Body of pancreas (tissue), 4 donors: ENCODE results near the gene GPR142.

ENCODE experiments used
- POLR2A ChIP-seq, 3 donors: fragments of 450-650 bp; IDR thresholded peaks; one replicate each; pipeline ENCODE4 v1.6.1; 2016; ENCODE audit warnings: antibody characterized with exemption in 3 of 3, mild to moderate bottlenecking in 2 of 3
- TF ChIP-seq, protein P1 (sequence below), 7 experiments: fragments of 450-650 bp in 4 of 7; fragments of 200-600 bp in 3 of 7; sonication (generic) in 3 of 7; IDR thresholded peaks; one replicate each; pipeline ENCODE4 v1.5.1; 2016 to 2019; ENCODE audit warnings: antibody characterized with exemption in 7 of 7

GRCh38 chr17:74342224-74342623 is 25.1 kb upstream of the GPR142 start:
- TF ChIP-seq POLR2A (IDR thresholded peaks at IDR 0.05) = no peak
- TF ChIP-seq, protein P1, sequence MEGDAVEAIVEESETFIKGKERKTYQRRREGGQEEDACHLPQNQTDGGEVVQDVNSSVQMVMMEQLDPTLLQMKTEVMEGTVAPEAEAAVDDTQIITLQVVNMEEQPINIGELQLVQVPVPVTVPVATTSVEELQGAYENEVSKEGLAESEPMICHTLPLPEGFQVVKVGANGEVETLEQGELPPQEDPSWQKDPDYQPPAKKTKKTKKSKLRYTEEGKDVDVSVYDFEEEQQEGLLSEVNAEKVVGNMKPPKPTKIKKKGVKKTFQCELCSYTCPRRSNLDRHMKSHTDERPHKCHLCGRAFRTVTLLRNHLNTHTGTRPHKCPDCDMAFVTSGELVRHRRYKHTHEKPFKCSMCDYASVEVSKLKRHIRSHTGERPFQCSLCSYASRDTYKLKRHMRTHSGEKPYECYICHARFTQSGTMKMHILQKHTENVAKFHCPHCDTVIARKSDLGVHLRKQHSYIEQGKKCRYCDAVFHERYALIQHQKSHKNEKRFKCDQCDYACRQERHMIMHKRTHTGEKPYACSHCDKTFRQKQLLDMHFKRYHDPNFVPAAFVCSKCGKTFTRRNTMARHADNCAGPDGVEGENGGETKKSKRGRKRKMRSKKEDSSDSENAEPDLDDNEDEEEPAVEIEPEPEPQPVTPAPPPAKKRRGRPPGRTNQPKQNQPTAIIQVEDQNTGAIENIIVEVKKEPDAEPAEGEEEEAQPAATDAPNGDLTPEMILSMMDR (IDR thresholded peaks at IDR 0.05) = no peak
